ENCODE results near the gene INPP5D.

- TF ChIP-seq FOXJ3 (CRISPR knock-in tag; IDR thresholded peaks at IDR 0.05; ENCODE audit: borderline replicate concordance) = no peak
- no peak for TF ChIP-seq CREM (IDR thresholded peaks at IDR 0.05)
- TF ChIP-seq CREM (CRISPR knock-in tag; IDR thresholded peaks at IDR 0.05) = no peak
These were observed 103.5 kb downstream of the INPP5D start for GRCh38 chr2:233163486-233164103.
